Upper lobe of right lung (tissue), 1 donor: ENCODE measurements around the gene DTX1. TPM values are rescaled to one million over a fixed set of nuclear protein-coding genes. Genes with fewer than 3 reads are reported as not detected.
A peak's percentile ranks its signal among the peaks of the same experiment; 100 is the strongest.

ENCODE experiments used
- ATAC-seq: fragments of 200-7000 bp; cut with Tn5 transposase; one replicate; pipeline ENCODE4 v1.9.1; 2020; ENCODE audit warnings: mild to moderate bottlenecking, moderate library complexity
- DNase-seq: peaks from one replicate; pipeline ENCODE4 v3.0.0-alpha.2; 2020
- H3K27ac ChIP-seq: fragments of 200-600 bp; one replicate; pipeline ENCODE4 v1.8.0; 2022
- H3K27me3 ChIP-seq: fragments of 200-600 bp; one replicate; pipeline ENCODE4 v1.8.0; 2022; ENCODE audit warnings: mild to moderate bottlenecking
- H3K36me3 ChIP-seq: fragments of 200-600 bp; one replicate; pipeline ENCODE4 v1.8.0; 2022
- H3K4me1 ChIP-seq: fragments of 200-600 bp; one replicate; pipeline ENCODE4 v1.8.0; 2022
- H3K4me3 ChIP-seq: fragments of 200-600 bp; one replicate; pipeline ENCODE4 v1.8.0; 2022; ENCODE audit warnings: mild to moderate bottlenecking
- H3K9me3 ChIP-seq: fragments of 200-600 bp; one replicate; pipeline ENCODE4 v1.8.0; 2022
- intact Hi-C: fragments of 100-400 bp; cut with DNase I; formaldehyde crosslinking; loops from one replicate; pipeline ENCODE4 v1.11.0; 2022
- long read RNA-seq: library from polyadenylated mRNA; unstranded; transcript quantifications from one replicate; pipeline ENCODE4 v2.0.0, GENCODE V29; 2021
- total RNA-seq: library from RNA; stranded (reverse); fragmentation: NEBNext Ultra II Directional; extraction: Animal tissue kit (Norgen Biotek cat#: 25700); gene quantifications from one replicate; pipeline ENCODE4 v1.2.1, GENCODE V29; 2021
- TF ChIP-seq, protein P1 (sequence below): fragments of 200-600 bp; IDR thresholded peaks from one replicate; pipeline ENCODE4 v1.8.0; 2022; ENCODE audit warnings: antibody characterized with exemption
- donor health status: DM: no; HTN: yes; CAD: no; lungs with severe emphysema.

The DTX1 gene
- 5.1 TPM for total RNA-seq
- long read RNA-seq, partial matches to known transcripts = 5 of 10 reads
- long read RNA-seq, other reads (novel, unspliced or antisense) = 2 of 10 reads

DNA sequence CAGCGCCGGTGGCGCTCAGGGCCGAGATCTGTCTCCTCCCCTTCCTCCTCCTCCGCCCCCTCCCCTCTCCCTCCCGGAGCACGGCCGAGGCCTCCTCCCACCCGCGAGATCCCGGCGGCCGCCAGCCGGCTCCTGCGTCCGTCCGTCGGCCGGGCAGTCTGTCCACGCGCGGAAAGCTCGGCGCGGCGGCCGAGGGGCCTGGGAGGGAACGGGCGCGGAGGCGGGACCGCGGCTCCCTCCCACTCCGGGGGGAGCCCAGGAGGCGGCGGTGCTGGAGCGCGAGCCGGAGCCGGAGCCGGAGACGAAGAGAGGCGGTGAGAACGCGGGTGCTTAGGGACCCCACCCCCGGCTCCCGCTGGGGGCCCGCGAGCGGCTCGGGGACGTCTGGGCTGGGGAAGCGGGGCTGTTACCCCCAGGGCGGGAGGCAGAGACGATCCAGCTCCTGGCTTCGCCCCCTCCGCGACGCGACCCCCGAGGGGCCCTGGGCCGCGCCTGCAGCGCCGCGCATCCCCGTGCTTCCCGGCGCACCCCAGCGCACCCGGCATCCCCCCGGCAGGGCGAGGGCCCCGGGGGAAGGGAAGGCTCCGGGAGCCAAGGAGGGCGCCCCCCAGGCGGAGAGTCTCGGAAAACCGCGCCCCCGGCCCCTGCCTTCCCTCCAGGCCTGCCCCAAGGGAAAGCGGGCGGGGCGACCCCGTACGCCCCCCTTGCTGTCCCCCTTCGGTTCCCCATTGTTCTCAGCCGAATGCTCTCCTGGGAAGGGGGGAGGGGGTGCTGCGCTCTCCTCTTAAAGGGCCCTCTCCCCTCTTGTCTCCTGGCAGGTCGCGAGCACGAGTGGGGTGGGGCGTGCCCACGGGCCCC lies at the start of gene DTX1:
DTX1 (plus strand) TSS at position 100 of the 858 bp plus-strand sequence. CDS start 1,463 bp downstream, outside the sequence.
- Histone ChIP-seq H3K4me3 (peak within 1 kb of the TSS; percentile 47), H3K27ac (no peak within 1 kb of the TSS), H3K36me3 (no peaks in the 10 kb centered on the region), H3K4me1 (peaks cover 9% of the 10 kb centered on the region), H3K9me3 (no peaks in the 10 kb centered on the region), H3K27me3 (peaks cover 38% of the 10 kb centered on the region)
- intact Hi-C loops = loop anchor here (10.0 kb wide), 1 partner anchor 118 kb away; no protein-coding TSS in a partner anchor
- peak; percentile 28 for ATAC-seq
- DNase-seq = peak; percentile 66
- TF ChIP-seq, protein P1, sequence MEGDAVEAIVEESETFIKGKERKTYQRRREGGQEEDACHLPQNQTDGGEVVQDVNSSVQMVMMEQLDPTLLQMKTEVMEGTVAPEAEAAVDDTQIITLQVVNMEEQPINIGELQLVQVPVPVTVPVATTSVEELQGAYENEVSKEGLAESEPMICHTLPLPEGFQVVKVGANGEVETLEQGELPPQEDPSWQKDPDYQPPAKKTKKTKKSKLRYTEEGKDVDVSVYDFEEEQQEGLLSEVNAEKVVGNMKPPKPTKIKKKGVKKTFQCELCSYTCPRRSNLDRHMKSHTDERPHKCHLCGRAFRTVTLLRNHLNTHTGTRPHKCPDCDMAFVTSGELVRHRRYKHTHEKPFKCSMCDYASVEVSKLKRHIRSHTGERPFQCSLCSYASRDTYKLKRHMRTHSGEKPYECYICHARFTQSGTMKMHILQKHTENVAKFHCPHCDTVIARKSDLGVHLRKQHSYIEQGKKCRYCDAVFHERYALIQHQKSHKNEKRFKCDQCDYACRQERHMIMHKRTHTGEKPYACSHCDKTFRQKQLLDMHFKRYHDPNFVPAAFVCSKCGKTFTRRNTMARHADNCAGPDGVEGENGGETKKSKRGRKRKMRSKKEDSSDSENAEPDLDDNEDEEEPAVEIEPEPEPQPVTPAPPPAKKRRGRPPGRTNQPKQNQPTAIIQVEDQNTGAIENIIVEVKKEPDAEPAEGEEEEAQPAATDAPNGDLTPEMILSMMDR = no peak

DNA sequence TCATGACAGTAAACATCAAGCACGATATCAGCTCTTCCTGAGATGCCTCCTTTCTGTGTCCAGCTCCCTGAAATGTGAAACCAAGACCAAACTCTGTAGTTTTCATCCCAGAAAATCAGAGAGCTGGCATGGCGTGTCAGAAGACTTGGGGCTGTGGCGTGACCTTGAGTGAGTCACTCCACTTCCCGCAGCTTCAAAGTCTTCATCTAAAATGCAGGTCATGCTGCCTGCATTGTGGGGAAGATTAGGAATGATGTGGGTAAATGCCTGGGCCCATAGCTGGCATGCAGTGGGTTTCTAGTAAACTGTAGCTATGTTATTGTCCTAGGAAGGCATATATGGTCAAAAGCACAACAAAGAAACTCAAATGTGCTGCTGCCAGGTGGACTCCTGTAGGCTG lies 49.4 kb upstream of the DTX1 start:
- Histone ChIP-seq H3K36me3 (peaks cover 59% of the 10 kb centered on the region), H3K4me1 (no peaks in the 10 kb centered on the region), H3K27ac (no peak overlapping the region), H3K9me3 (peaks cover 4% of the 10 kb centered on the region), H3K27me3 (no peaks in the 10 kb centered on the region), H3K4me3 (no peak overlapping the region)
- TF ChIP-seq, protein P1 = no peak
- ATAC-seq (no peak), DNase-seq (no peak)
- intact Hi-C loops = no loop called here

DNA sequence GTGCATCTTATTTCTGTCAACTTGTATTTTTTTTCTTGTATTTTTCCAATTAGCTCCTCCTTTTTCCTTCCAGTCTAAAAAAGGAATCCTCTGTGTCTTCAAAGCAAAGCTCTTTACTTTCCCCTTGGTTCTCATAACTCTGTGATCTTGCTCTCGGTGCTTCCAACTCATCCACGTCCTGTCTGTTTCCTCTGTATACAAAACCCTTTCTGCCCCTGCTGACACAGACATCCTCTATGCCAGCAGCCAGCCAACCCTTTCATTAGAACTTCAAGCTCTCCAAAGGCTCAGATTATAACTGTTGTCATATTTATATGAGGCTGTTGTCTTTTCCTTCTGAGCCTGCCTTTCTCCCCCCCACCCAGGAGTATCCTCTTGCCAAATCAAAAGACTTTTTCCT lies 45.8 kb upstream of the DTX1 start:
- Histone ChIP-seq H3K36me3 (peaks cover 35% of the 10 kb centered on the region), H3K4me1 (no peaks in the 10 kb centered on the region), H3K27me3 (no peaks in the 10 kb centered on the region), H3K4me3 (no peak overlapping the region), H3K27ac (no peak overlapping the region), H3K9me3 (peaks cover 4% of the 10 kb centered on the region)
- TF ChIP-seq, protein P1 = no peak
- ATAC-seq = no peak
- intact Hi-C loops = no loop called here
- no peak for DNase-seq

DNA sequence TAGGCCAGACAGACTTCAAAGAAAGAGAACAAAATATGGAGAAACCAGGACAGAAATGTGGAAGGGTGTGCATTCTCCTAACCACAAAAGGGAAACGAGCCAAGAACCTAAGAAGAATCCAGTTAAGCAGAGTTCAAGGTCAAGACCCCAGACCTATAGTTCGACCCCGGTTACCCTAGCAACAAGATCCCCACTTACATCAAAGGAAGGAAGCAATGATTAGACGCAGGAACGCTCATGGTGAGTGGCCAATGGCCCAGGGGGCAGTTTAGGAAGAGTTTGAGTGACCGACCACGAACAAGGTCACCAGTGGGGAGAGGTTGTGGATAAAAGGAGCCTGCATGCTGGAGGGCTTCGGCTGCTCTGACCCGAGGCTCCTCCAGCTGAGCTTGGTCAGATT lies 42.0 kb upstream of the DTX1 start:
- peaks cover under 1% of the 10 kb centered on the region for H3K36me3 ChIP-seq
- ATAC-seq = no peak
- TF ChIP-seq, protein P1 = no peak
- H3K9me3 ChIP-seq = peaks cover 4% of the 10 kb centered on the region
- no peak for DNase-seq
- no peak overlapping the region for H3K27ac ChIP-seq
- no peaks in the 10 kb centered on the region for H3K4me1 ChIP-seq
- H3K27me3 ChIP-seq = no peaks in the 10 kb centered on the region
- intact Hi-C loops = no loop called here
- no peak overlapping the region for H3K4me3 ChIP-seq

DNA sequence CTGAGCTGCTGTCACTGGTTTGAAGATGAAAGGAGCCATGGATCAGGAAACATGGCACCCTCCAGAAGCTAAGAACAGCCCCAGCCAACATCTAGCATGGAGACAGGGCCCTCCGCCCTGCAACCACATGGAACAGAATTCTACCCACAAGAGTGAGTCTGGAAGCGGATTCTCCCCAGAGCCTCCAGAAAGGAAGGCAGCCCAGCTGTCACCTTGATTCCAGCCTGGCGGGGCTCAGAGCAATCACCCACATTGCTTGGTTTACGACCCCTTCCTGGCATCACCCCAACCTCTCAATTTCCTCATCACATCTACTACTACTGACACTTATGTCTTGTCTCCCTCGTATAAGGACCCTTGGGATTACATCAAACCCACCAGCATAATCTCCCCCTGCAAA lies 39.7 kb upstream of the DTX1 start:
- intact Hi-C loops = no loop called here
- Histone ChIP-seq H3K4me1 (no peaks in the 10 kb centered on the region), H3K9me3 (no peaks in the 10 kb centered on the region), H3K36me3 (no peaks in the 10 kb centered on the region), H3K27ac (no peak overlapping the region), H3K4me3 (no peak overlapping the region), H3K27me3 (no peaks in the 10 kb centered on the region)
- ATAC-seq (no peak), DNase-seq (no peak)
- TF ChIP-seq, protein P1 = no peak
